A673 (cell line): ENCODE results near the gene AURKAIP1. TPM values are rescaled to one million over a fixed set of nuclear protein-coding genes. Genes with fewer than 3 reads are reported as not detected.

Experiments
- BruUV-seq: library from RNA; stranded (reverse); fragments of 400-500 nt; replicated peaks from 2 replicates; lab custom pipeline; 2021; lab: Mats Ljungman, UMichigan
- CTCF ChIA-PET: fragments of 300-600 bp; sonication (Branson Sonifier 250); formaldehyde crosslinking; loops from one replicate; lab custom pipeline; 2022; ENCODE audit warnings: antibody characterized with exemption; lab: Charles Lee
- POLR2A ChIA-PET: fragments of 300-600 bp; sonication (Branson Sonifier 250); formaldehyde crosslinking; loops from one replicate; lab custom pipeline; 2022; ENCODE audit warnings: antibody characterized with exemption; ENCODE audit not compliant: low non-redundant PET; lab: Charles Lee
- DNase-seq: peaks from one replicate; pipeline ENCODE4 v3.0.0-alpha.2; 2015; ENCODE audit warnings: low spot score
- H3K27ac ChIP-seq: fragments of 200-600 bp; sonication (generic); 2 replicates; pipeline ENCODE4 v1.5.1; 2016; ENCODE audit warnings: mixed run types, low read depth, mild to moderate bottlenecking, mixed read lengths, antibody characterized with exemption, low read length; ENCODE audit not compliant: poor library complexity, severe bottlenecking
- H3K27me3 ChIP-seq: fragments of 200-600 bp; sonication (generic); replicated peaks from 2 replicates; pipeline ENCODE4 v1.6.1; 2017; ENCODE audit warnings: mixed run types, low read depth, mild to moderate bottlenecking, mixed read lengths, antibody characterized with exemption, low read length; ENCODE audit not compliant: insufficient read depth, poor library complexity
- H3K36me3 ChIP-seq: fragments of 200-600 bp; sonication (generic); 2 replicates; pipeline ENCODE4 v1.6.1; 2016; ENCODE audit warnings: mixed run types, mild to moderate bottlenecking, mixed read lengths, antibody characterized with exemption, low read length; ENCODE audit not compliant: insufficient read depth, poor library complexity, severe bottlenecking
- H3K4me1 ChIP-seq: fragments of 200-600 bp; sonication (generic); 2 replicates; pipeline ENCODE4 v1.6.1; 2017; ENCODE audit warnings: mixed run types, mild to moderate bottlenecking, mixed read lengths, antibody characterized with exemption, low read length; ENCODE audit not compliant: insufficient read depth, poor library complexity, severe bottlenecking
- H3K4me3 ChIP-seq: fragments of 200-600 bp; sonication (generic); 2 replicates; pipeline ENCODE4 v1.5.1; 2016; ENCODE audit warnings: low read depth, mixed run types, mild to moderate bottlenecking, mixed read lengths, low read length; ENCODE audit not compliant: poor library complexity, severe bottlenecking
- H3K9me3 ChIP-seq: fragments of 200-600 bp; sonication (generic); 2 replicates; pipeline ENCODE4 v1.6.1; 2016; ENCODE audit warnings: mixed run types, low read depth, mild to moderate bottlenecking, mixed read lengths, antibody characterized with exemption, low read length; ENCODE audit not compliant: poor library complexity, severe bottlenecking
- CTCF ChIP-seq: fragments of 300-800, 200-600 bp; sonication (generic); conservative IDR thresholded peaks from 2 replicates; pipeline ENCODE4 v1.5.1; 2017; ENCODE audit warnings: low read depth, mild to moderate bottlenecking, antibody characterized with exemption, low read length, moderate library complexity, mixed read lengths
- EZH2 ChIP-seq: fragments of 200-600 bp; sonication (generic); IDR thresholded peaks from 2 replicates; pipeline ENCODE4 v1.6.1; 2017; ENCODE audit warnings: borderline replicate concordance, low read depth, mild to moderate bottlenecking, mixed read lengths, antibody characterized with exemption, low read length; ENCODE audit not compliant: poor library complexity, severe bottlenecking
- intact Hi-C: fragments of 100-400 bp; cut with micrococcal nuclease; formaldehyde crosslinking; loops from one replicate; pipeline ENCODE4 v1.10.0; 2022; ENCODE audit not compliant: unreplicated experiment
- total RNA-seq: library from RNA; stranded (reverse); gene quantifications from 2 replicates; pipeline ENCODE4 v1.2.3, GENCODE V29; 2021

Gene AURKAIP1
- total RNA-seq, 1 experiment from 2014 or later: 172 TPM

DNA sequence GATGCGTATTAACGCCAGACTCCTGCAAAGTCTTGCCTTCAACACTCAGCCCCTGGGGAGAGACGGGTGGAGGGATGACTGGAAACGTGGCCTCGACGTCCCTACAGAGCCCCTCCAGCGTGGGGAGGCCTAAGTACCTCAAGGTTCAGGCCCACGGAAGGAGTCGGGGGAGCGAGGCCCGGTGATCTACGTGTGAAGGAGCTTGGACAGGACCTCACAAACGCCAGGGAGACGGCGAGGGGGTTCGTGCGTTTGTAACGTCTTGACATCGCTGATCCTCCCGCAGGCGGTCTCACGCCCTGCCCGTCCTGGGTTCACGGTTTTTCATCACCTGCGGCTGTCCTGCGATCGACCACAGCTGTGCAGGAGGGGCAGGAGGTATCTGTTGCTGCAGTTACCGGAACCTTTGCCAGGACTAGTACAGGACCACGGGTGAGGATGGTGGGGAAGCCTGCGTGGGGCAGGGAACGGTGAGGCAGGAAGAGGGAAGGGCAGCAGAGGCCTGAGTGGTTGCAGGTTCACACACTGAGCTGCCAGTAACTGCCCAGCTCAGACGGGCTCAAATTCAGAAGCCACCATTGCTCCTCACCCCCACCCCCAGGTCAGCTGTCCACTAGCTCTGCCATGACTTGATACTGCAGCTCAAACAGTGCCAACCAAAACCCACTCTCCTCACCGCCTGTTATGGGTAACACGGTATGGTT lies 25.0 kb upstream of the AURKAIP1 start:
- H3K9me3 ChIP-seq: no peaks in the 10 kb centered on the region
- H3K27ac ChIP-seq: peak overlapping the region; percentile 97
- peaks cover 11% of the 10 kb centered on the region for H3K4me1 ChIP-seq
- TSS peak; percentile 60 for BruUV-seq
- intact Hi-C loops: no loop called here
- POLR2A ChIA-PET: interaction anchor here (0.6 kb wide), 1 partner anchor 11 kb away, joined by 6 read pairs; no protein-coding TSS in a partner anchor
- DNase-seq: no peak
- H3K4me3 ChIP-seq: peak overlapping the region; percentile 97
- CTCF ChIA-PET: interaction anchor here (0.6 to 1.0 kb wide), 2 partner anchors 25 to 30 kb away, joined by 3 to 4 read pairs; partner anchors contain the start of gene AURKAIP1
- H3K36me3 ChIP-seq: peaks cover 63% of the 10 kb centered on the region
- H3K27me3 ChIP-seq: no peaks in the 10 kb centered on the region
- TF ChIP-seq CTCF: no peak
- TF ChIP-seq EZH2: no peak

DNA sequence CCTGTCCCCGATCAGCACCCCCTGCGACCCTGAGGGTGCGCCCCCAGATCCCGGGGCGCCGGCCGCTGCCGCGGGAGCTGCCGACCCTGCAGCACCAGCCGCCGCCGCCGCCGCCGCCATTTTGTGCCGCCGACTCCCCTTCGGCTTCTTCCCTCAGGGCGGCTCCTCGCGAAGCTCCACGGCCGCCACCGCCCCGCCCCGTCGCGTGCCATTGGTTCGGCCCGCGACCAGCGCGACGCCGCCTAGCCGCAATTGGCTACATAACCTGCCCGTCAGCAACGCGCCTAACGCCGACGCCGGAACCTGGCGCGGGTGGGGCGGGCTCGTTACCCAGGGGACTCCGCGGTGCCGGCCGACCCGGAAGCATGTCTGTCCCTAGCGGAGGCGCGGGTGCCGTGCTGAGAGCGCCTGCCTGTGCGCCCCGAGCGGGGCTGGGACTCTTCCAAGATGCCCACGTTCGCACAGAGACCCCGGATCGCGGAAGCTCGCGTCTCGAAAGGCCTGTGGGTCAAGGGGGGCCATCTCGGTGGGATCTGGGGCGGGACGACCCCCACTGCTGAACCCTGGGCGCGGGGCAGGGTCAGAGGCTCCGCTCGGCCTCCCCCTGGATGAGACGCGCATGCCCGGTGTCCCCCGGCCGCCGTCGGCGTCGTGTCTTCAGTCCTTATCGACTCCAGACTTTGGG lies 24.3 kb upstream of the AURKAIP1 start, which contains the start of gene CCNL2:
Gene CCNL2, minus strand, starts transcription at position 149 of the 685 bp plus-strand sequence. Its CDS starts 29 bp downstream, at position 120.
- peak within 1 kb of the TSS; percentile 97 for H3K27ac ChIP-seq
- intact Hi-C loops: no loop called here
- TF ChIP-seq CTCF: peak; percentile 62
- TF ChIP-seq EZH2: no peak

GRCh38 chr1:1398677-1399186 lies 23.7 kb upstream of the AURKAIP1 start:
- TF ChIP-seq CTCF (no peak), EZH2 (no peak)
- Histone ChIP-seq H3K4me3 (peak overlapping the region; percentile 97), H3K36me3 (peaks cover 65% of the 10 kb centered on the region), H3K27ac (peak overlapping the region; percentile 97), H3K27me3 (no peaks in the 10 kb centered on the region), H3K4me1 (peaks cover 11% of the 10 kb centered on the region), H3K9me3 (no peaks in the 10 kb centered on the region)
- no peak for DNase-seq
- intact Hi-C loops: no loop called here
- ChIA-PET POLR2A (no interaction called here), CTCF (interaction anchor here (0.7 kb wide), 1 partner anchor 10 kb away, joined by 3 read pairs; no protein-coding TSS in a partner anchor)
- no TSS peak for BruUV-seq

More for the DNA sequence above, 24.3 kb upstream of the AURKAIP1 start, which contains the start of gene CCNL2:
- Histone ChIP-seq H3K36me3 (peaks cover 63% of the 10 kb centered on the region), H3K27me3 (no peaks in the 10 kb centered on the region), H3K4me1 (peaks cover 11% of the 10 kb centered on the region), H3K9me3 (no peaks in the 10 kb centered on the region), H3K4me3 (peak within 1 kb of the TSS; percentile 97)
- peak; percentile 99 for DNase-seq
- no TSS peak for BruUV-seq
- ChIA-PET POLR2A (no interaction called here), CTCF (interaction anchor here (0.7 to 1.0 kb wide), 2 partner anchors 11 to 24 kb away, joined by 3 to 4 read pairs; partner anchors contain the start of gene AURKAIP1)
